Right lung (tissue), 5 donors: ENCODE data around the gene NDUFV1. TPM values are rescaled to one million over a fixed set of nuclear protein-coding genes. Genes with fewer than 3 reads are reported as not detected.
"Not testable (repeated sequence)": the region's sequence is repeated elsewhere in the genome, so short reads cannot be mapped to it uniquely, and the experiment has no call there.

Experiments used
- DNase-seq, 2 donors: peaks; one replicate each; pipeline ENCODE4 v3.0.0-alpha.2; 2013
- polyA plus RNA-seq, 5 donors: library from polyadenylated mRNA; unstranded; fragments of 120-200 nt; gene quantifications; one replicate each; pipeline versions ENCODE4 v1.2.1 to v1.2.3, GENCODE V29; 2013; ENCODE audit warnings: inconsistent platforms in 1 of 5, low replicate concordance in 1 of 5; ENCODE audit not compliant: insufficient read length in 5 of 5, insufficient read depth in 1 of 5

NDUFV1 gene
- polyA plus RNA-seq, 5 donors: 140 to 210 (median 174) TPM

DNA sequence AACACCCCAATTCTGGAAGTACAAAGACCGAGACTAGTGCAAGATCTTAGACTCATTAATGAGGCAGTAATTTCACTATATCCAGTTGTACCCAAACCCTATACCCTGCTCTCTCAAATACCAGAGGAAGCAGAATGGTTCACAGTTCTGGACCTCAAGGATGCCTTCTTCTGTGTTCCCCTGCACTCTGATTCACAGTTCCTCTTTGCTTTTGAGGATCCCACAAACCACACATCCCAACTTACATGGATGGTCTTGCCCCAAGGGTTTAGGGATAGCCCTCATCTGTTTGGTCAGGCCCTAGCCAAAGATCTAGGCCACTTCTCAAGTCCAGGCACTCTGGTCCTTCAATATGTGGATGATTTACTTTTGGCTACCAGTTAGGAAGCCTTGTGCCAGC is 17.1 kb downstream of the NDUFV1 start:
- DNase-seq: not testable (repeated sequence)

DNA sequence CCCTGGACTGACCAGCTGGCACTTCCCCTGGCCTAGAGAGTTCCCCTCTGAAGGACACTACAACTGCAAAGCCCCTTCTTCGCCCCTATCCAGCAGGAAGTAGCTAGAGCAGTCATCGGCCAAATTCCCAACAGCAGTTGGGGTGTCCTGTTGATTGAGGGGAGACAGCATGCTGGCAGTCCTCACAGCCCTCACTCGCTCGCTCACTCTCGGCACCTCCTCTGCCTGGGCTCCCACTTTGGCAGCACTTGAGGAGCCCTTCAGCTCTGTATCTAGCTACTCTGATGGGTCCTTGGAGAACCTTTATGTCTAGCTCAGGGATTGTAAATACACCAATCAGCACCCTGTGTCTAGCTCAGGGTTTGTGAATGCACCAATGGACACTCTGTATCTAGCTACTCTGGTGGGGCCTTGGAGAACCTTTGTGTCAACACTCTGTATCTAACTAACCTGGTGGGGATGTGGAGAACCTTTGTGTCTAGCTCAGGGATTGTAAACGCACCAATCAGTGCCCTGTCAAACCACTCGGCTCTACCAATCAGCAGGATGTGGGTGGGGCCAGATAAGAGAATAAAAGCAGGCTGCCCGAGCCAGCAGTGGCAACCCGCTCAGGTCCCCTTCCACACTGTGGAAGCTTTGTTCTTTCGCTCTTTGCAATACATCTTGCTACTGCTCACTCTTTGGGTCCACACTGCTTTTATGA is 19.5 kb downstream of the NDUFV1 start:
- DNase-seq: not testable (repeated sequence)

- no peak for DNase-seq
These were observed 20.2 kb downstream of the NDUFV1 start for GRCh38 chr11:67626970-67627369.

DNA sequence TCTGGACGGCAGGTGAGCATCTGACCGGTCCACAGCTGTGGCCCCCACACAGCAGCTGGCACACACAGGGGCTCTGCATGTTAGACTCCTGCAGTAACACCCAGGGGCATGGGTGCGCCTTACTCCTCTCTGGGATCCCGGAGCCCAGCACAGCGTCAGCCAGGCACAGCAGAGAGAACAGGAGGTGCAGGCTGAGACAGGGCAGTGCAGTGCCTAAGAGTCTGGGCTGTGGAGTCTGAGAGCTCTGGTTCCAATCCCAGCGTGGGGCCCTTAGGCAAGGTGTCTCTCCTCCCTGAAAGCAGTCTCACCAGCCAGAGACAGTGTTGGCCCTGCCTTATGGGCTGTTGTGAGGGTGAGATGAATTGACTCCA is 20.7 kb downstream of the NDUFV1 start:
- no peak for DNase-seq

DNA sequence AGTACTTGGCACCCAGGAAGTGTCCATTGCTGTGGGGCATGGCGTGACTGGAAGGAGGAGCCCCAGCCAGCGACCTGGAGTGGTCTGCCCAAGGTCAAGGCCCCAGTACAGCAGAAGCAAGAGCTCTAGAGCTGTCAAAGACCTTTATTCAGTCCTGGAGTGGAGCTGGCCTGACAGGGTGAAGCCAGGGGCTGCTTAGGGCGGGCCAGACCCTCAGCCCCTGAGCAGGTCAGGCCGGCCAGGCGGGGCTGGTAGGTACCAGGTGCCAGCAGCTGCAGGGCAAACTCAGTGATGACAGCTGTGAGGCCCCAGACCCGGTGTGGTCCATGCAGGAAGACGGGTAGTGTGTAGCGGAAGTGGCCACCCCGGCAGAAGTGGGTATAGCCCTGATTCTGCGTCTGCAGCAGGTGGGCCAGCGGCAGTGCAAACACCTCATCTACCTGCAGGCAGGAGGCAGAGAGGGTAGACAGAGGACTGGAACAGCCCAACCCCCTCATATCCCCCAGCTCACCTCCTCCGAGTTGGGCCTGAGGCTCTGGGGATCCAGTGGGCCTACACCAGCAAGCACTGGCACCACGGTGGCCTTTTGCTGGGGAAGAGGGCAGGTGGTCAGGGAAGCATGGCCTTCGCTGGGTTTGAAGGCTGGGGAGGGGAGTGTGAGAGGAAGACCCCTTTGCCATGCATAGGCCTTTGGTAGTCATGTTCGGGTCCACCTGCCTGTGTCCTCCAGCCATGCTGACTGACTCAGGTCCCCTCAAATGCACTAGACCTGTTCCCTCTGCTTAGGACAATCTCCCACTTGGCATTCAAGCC is 21.3 kb downstream of the NDUFV1 start:
- DNase-seq: no peak

GRCh38 chr11:67628710-67629385 is 22.1 kb downstream of the NDUFV1 start:
- DNase-seq: no peak

GRCh38 chr11:67629386-67630227 is 22.9 kb downstream of the NDUFV1 start, which contains the start of gene NUDT8:
Gene NUDT8, minus strand, starts transcription at chr11:67629937. Its CDS starts 26 bp downstream, at chr11:67629911.
- peak; percentile 62 to 67 for DNase-seq

- DNase-seq: peak; percentile 97
These were observed 23.6 kb downstream of the NDUFV1 start for GRCh38 chr11:67630228-67630942.

GRCh38 chr11:67630943-67631331 is 24.2 kb downstream of the NDUFV1 start:
- DNase-seq: no peak

- DNase-seq: no peak
These were observed 24.7 kb downstream of the NDUFV1 start for GRCh38 chr11:67631411-67631810.

DNA sequence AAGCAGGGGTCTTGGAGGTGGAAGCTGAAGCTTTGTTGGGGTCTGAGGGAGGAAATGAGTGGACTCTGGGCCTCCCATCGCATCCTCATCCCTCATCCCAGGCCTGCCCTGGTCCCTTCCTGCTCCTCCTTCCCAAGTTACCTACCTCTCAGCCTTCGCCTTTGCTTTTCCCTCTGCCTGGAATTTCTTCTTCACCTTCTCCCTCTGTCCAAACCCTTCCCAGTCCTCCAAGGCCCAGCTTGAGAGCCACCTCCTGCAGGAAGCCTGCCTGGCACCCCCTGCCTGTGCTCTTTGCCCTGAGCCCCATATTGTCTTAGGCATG is 25.1 kb downstream of the NDUFV1 start:
- no peak for DNase-seq

- DNase-seq: no peak
These were observed 25.6 kb downstream of the NDUFV1 start for GRCh38 chr11:67632175-67632981.

DNA sequence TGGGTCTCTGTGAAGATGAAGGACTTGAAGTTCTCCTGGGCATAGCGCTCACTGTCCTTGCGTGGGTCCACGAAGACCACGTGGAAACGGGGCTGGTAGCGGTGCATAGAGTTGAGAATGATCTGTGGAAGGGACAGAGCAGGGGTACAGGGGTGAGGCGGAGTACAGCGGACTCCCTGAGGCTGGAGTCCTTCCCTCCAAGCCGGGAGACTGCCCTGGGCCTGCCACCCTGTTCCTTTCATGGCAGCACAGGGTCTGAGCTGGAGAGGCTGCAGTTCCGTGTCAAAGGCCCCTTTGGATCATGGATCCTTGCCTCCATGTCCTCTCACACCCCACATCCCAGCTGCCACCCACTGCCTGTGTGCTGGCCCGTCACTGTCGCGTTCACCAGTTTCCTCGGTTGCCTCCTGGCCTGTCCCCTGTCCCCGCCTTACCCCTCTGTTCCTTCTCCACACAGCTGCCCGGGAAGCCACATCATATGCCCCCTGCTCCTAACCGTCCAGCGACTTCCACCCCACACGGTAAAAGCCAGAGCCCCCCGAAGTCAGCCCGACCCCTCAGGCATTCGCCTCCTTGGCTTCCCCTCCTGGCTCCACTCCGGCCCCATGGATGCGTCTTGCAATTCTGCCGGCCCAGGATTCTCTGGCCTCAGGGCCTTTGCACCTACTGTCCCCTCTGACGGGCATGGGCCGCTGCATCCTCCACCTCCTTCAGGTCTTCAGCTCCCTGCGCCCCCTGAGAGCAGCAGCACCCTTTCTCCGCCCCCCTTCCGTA is 26.4 kb downstream of the NDUFV1 start:
- DNase-seq: no peak

GRCh38 chr11:67633758-67634365 is 27.1 kb downstream of the NDUFV1 start:
- no peak for DNase-seq

DNA sequence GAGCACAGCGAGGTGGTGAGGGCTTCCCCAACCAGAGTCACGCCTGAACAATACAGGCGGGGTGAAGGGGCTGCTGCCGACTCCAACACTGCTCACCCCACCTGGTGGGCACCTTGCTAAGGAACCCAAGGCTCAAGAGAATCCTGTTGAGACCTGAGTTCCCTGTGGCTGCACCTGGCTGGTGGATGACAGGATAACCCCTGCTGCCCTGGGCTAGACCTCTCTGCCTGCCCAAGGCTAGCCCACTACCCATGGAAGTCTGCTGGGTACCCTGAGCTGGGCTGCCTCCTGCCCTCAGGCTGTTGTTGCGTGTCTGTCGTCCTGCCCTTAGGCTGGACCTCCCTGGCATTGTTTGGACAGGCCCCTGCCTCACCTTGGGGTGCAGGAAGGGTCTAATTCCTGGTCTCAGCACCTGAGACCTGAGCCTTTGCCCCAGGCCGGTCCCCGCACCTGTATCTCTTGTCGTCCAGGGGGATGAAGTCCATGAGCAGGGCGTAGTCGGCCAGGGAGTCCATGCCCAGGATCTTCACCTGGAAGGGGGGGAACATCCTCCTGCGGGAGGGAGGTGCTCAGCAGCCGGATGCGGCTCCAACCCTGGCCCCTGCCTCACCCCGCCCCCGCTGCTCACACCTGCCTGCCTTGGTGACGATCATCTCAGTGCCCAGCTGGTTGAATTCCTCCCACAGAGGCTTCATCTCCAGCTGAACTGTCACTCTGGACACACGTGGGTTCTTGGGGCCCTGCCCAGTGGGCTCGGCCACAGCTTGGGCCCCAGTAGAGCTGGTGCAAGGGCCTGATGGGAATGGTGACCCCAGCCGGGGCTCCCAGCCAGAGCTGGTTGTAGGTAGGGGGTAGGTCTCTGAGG is 27.9 kb downstream of the NDUFV1 start:
- no peak for DNase-seq

DNA sequence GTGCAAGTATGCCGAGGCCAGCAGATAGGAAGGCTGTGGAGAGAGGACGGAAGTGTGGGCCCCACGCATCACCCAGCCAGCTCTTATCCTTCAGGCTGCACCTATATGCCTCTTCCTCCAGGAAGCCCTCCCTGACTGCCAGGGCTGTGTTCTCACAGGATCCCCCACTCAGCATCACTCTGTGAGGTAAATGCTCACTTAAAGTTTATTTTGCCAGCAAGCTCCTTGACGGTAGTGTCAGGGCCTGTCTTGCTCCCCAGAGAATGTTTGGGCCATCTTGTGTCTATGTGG is 28.4 kb downstream of the NDUFV1 start:
- no peak for DNase-seq

DNA sequence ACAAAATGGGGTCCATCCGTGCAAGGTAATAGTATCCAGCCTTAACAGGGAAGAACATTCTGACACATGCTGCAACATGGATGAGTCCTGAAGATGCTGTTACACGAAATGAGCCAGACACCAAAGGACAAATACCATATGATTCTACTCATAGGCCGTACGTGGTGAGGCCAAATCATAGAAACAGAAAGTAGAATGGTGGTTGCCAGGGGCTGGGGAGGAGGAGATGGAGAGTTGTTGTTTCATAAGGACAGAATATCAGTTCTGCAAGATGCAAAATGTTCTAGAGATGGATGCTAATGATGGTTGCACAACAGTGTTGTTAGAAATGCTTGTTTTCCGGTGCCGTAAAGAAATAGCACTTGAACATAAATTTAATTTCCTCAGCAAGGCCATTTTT is 30.2 kb downstream of the NDUFV1 start:
- DNase-seq: no peak

DNA sequence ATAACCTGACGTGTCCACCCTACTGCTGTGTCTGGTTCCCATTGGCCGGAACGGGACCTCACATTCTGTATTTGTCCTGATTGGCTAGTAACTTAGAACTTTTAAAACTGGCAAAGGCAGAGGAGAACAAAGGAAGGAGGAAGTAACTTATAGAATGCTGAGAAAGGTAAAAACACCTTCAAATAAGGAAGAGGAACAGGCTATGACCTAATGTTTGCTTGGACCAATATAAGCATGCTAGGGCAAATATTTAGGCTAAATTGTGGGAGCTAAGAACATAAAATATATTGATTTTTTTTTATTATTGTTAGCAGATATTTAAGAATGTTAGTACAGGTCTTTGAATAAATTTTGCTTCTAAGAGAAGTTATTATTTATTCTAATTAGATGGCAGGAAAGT is 30.7 kb downstream of the NDUFV1 start:
- DNase-seq: not testable (repeated sequence)
